ENCODE measurements around the gene NOLC1. TPM values are rescaled to one million over a fixed set of nuclear protein-coding genes. Genes with fewer than 3 reads are reported as not detected.
A peak's percentile ranks its signal among the peaks of the same experiment; 100 is the strongest.

NOLC1 gene
- total and polyA plus RNA-seq, 2 of the 4 experiments (the other 2 are of a cell fraction) = 43.2 to 55.3 TPM

DNA sequence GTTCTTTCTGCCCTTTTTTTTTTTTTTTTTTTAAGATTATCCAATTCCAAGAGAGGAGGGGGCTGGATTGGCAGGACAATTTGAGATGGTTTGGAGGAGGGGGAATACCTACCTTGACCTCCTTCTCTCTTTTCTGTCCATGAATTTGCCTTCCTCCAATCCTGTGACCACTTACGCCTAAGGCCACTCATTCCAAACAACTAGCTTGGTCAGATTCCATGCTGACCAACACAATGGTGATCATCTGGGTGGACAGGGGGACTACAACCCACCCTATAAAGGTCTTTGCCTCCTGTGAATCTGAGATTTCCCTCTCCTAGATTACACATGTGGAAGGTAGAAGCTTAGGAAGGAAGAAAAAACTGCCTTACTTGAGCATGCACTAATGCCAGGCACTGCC, 29.7 kb upstream of the NOLC1 start:
- peak overlapping the region; percentile 94 for H4K5ac ChIP-seq (ENCODE audit: low read depth, low read length)
- dilution Hi-C loops (cut with HindIII; ENCODE audit: low sequenced_read_pairs, unreplicated experiment) = no loop called here
- ChIA-PET CTCF (interaction anchor here (2.0 kb wide), 1 partner anchor 10 kb away, joined by 10 read pairs; the partner anchor contains the start of gene PPRC1), POLR2A (ENCODE audit: unreplicated experiment) (no interaction called here)
- peaks cover 20% of the 10 kb centered on the region for H3K9me1 ChIP-seq (ENCODE audit: insufficient read depth, low read length)
- no peak for DNase-seq
- TF ChIP-seq RCOR1 (IDR thresholded peaks at IDR 0.05; ENCODE audit: insufficient replicate concordance, low read length) = no peak
- TF ChIP-seq CEBPB (IDR thresholded peaks at IDR 0.05; ENCODE audit: low read depth, low read length) = no peak
- no peak for TF ChIP-seq MAZ (IDR thresholded peaks at IDR 0.05; ENCODE audit: borderline replicate concordance, low read depth, low read length)
- H4K8ac ChIP-seq (ENCODE audit: low read depth in 2 of 2, low read length in 2 of 2) = peak overlapping the region; percentile 53 to 91; a peak in 3 of 4 replicates
- peak overlapping the region; percentile 91 for H2BK20ac ChIP-seq (ENCODE audit: low read depth, low read length)
- peak overlapping the region; percentile 85 for H3K14ac ChIP-seq (replicated peaks; ENCODE audit: low read depth, low read length)
- no peak for ATAC-seq (ENCODE audit: low read depth)
- H3K56ac ChIP-seq (ENCODE audit: extremely low read depth, insufficient read depth, low read length) = peak overlapping the region; percentile 8; the same call in 1 of the 2 replicates
- H2BK120ac ChIP-seq (ENCODE audit: low read depth, low read length) = peak overlapping the region; percentile 94
- no peak overlapping the region for H2AFZ ChIP-seq (replicated peaks; ENCODE audit: low read length, poor library complexity)
- H2AK5ac ChIP-seq (ENCODE audit: low read depth, low read length) = peak overlapping the region; percentile 90
- H3K4me1 ChIP-seq (ENCODE audit: control insufficient read depth, insufficient read depth, low read length) = peaks cover 21% of the 10 kb centered on the region
- no peaks in the 10 kb centered on the region for H3K27me3 ChIP-seq (ENCODE audit: control insufficient read depth, insufficient read depth, low read length)
- H3K9me3 ChIP-seq (ENCODE audit: control insufficient read depth, insufficient read depth, low read length) = no peaks in the 10 kb centered on the region
- no peak overlapping the region for H3K4me3 ChIP-seq (ENCODE audit: insufficient read depth, low read depth, low read length)
- H3K79me1 ChIP-seq (ENCODE audit: low read depth in 1 of 2, low read length in 2 of 2) = peaks cover 7 to 43% of the 10 kb centered on the region in 2 experiments; a peak in 2 of 4 replicates
- WGBS, 2 experiments (ENCODE audit: extremely low coverage in 2 of 2, insufficient read length in 1 of 2) = no CpG with 5 or more reads among the region's 1 CpG
- in situ Hi-C loops (cut with MboI; ENCODE audit: low sequenced_read_pairs) = no loop called here
- H3K23ac ChIP-seq (ENCODE audit: low read depth, low read length) = peak overlapping the region; percentile 86; the same call in 1 of the 2 replicates
- H3K36me3 ChIP-seq (ENCODE audit: control insufficient read depth, insufficient read depth, low read length) = no peaks in the 10 kb centered on the region
- peak overlapping the region; percentile 90 for H3K18ac ChIP-seq (ENCODE audit: low read depth, low read length)
- peak overlapping the region; percentile 93 for H3K4ac ChIP-seq (ENCODE audit: low read depth, low read length)
- H2BK15ac ChIP-seq (ENCODE audit: low read depth, low read length) = peak overlapping the region; percentile 88; the same call in 2 of the 3 replicates
- no TSS peak for BruUV-seq (replicated peaks)
- intact Hi-C loops (cut with micrococcal nuclease) = no loop called here
- peak overlapping the region; percentile 78 for H3K4me2 ChIP-seq (ENCODE audit: low read depth, low read length)
- H2BK5ac ChIP-seq (ENCODE audit: low read depth, low read length, poor library complexity, severe bottlenecking) = peak overlapping the region; percentile 87
- H4K20me1 ChIP-seq (ENCODE audit: insufficient read depth, low read length) = peaks cover 8% of the 10 kb centered on the region
- H3K9ac ChIP-seq (ENCODE audit: low read depth, low read length) = peak overlapping the region; percentile 65
- no peak overlapping the region for H2AK9ac ChIP-seq (replicated peaks; ENCODE audit: low read depth, low read length, poor library complexity)
- peak overlapping the region; percentile 91 for H3K27ac ChIP-seq (ENCODE audit: insufficient read depth, low read length)
- peak overlapping the region; percentile 94 for H4K91ac ChIP-seq (ENCODE audit: insufficient read depth, low read depth, low read length)

Measured in IMR-90 (cell line).